Measurements from ENCODE around the gene NXPH1.

DNA sequence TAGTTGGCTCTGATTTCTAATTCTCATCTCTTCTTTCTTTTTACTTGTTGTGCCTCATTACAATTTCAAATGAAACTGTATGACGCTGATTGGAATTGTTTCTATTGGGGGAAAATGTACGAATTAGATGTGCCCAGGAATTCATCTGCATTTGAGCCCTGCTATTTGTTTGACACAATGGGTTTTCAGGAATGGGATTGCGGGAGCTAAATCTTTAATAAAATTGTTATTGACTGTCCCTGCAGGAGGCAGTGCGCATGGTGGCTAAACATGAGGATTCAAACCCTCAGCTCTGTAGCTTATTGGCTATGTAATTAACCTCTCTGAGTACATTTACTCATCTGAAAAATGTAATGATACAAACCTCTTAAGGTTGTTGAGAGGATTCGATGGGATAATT, 181.6 kb downstream of the NXPH1 start:
- no peak for TF ChIP-seq CTCF (IDR thresholded peaks at IDR 0.05)
- TF ChIP-seq POLR2AphosphoS5 (IDR thresholded peaks at IDR 0.05): no peak
- TF ChIP-seq EP300 (IDR thresholded peaks at IDR 0.05): no peak
